Astrocyte (in vitro differentiated cells and primary cell): ENCODE results near the gene GALNT18.

Experiments
- CTCF ChIP-seq: IDR thresholded peaks from 2 replicates; pipeline ENCODE4 v1.5.1; 2011; ENCODE audit warnings: low read depth, mild to moderate bottlenecking, inconsistent platforms, low read length, moderate library complexity; ENCODE audit not compliant: insufficient read depth
- EZH2 ChIP-seq: IDR thresholded peaks from 2 replicates; pipeline ENCODE4 v1.6.1; 2012; ENCODE audit warnings: mild to moderate bottlenecking, low read length, inconsistent platforms; ENCODE audit not compliant: insufficient read depth

GRCh38 chr11:11574373-11575287, 47.2 kb downstream of the GALNT18 start:
- TF ChIP-seq EZH2 (no peak), CTCF (no peak)
